ENCODE data around the gene NUDT16L1.

NUDT16L1 gene

DNA sequence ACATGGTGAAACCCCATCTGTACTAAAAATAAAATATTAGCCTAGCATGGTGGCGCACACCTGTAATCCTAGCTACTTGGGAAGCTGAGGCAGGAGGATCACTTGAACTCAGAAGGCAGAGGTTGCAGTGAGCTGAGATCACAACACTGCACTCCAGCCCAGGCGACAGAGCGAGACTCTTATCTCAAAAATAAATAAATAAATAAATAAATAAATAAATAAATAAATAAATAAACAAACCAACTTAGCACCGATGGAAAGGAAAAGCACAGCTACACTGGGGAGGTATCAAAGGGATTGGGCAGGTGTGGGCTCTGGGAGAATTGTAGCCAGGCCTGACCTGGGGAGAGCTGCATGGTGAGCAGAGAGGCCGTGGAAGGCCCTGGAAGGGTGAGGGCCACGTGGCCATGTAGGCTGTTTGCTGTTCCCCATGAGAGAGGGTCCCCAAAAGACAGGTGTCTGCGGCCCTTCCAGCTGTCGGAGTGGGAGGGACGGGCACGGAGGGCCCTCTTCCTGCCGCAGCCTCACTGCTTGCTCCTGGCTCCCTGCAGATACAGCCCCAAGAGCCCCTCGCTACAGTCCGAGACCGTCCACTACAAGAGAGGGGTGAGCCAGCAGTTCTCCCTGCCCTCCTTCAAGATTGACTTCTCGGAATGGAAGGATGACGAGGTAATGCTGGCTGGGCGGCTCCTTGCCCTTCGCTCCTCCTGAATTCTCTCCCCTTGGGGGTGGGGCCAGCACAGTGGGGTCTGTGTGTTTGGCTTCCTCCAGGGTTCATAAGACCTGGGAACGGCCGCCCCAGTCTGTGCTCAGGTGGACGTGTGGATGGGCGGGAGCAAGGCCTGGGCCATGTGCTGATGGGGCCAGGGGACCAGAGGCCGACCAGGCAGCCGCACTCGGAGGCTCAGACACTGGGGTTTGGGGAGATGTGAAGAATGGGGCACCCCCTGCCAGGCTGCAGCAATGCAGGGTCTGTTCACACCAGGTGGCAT is 36.4 kb upstream of the NUDT16L1 start:
- no peak for DNase-seq (ENCODE audit: extremely low read depth, low read depth)
- TF ChIP-seq, protein P1, sequence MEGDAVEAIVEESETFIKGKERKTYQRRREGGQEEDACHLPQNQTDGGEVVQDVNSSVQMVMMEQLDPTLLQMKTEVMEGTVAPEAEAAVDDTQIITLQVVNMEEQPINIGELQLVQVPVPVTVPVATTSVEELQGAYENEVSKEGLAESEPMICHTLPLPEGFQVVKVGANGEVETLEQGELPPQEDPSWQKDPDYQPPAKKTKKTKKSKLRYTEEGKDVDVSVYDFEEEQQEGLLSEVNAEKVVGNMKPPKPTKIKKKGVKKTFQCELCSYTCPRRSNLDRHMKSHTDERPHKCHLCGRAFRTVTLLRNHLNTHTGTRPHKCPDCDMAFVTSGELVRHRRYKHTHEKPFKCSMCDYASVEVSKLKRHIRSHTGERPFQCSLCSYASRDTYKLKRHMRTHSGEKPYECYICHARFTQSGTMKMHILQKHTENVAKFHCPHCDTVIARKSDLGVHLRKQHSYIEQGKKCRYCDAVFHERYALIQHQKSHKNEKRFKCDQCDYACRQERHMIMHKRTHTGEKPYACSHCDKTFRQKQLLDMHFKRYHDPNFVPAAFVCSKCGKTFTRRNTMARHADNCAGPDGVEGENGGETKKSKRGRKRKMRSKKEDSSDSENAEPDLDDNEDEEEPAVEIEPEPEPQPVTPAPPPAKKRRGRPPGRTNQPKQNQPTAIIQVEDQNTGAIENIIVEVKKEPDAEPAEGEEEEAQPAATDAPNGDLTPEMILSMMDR (IDR thresholded peaks at IDR 0.05; ENCODE audit: low read depth, low read length): no peak

DNA sequence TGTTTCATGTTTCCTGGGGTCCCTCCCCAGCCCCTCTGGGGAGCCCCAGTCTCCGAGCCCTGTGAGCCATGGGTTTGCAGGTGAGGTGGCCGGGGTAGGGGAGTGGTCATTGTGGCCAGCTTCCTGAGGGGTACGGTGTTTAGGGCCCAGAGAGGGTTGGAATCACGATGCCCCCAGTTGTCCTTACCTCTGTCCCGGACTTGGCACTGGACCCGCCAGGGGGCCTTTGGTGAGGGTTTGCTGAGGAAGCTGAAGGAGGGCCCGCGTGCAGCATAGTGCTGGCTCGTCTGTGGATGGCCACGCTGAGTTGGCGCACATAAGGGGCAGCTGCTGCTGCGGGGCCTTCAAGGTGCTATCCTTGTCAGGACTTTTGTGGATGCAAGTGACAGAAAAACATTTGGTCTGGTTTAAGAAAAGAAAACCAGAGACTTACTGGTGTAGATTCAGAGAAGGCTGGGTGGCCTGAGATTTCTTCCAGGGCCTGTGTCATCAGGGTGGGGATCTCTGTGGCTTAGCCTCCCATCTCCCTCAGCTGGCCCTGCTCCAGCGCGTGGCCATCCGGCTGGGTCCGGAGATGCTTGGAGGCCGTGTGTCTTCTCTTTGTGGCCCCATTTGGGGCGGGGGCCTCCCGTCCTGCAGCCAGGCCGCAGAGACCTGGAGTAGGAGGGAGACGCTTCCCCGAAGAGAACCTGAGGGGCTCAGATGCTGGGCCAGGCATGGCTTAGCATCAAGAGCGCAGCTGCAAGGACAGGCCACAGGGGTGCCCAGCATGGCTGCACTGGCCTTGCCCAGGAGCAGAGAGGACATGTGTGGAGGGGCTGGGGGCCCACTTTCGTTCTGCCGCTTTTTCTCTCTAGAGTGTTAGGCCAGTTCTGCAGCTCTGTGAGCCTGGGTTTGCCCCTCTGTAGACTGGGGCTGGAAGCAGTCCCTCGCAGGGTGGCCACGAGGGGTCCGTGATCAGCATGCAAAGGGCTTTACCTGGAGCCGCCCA is 33.7 kb upstream of the NUDT16L1 start:
- DNase-seq (ENCODE audit: extremely low read depth, low read depth): no peak
- TF ChIP-seq, protein P1 (IDR thresholded peaks at IDR 0.05; ENCODE audit: low read depth, low read length): no peak

DNA sequence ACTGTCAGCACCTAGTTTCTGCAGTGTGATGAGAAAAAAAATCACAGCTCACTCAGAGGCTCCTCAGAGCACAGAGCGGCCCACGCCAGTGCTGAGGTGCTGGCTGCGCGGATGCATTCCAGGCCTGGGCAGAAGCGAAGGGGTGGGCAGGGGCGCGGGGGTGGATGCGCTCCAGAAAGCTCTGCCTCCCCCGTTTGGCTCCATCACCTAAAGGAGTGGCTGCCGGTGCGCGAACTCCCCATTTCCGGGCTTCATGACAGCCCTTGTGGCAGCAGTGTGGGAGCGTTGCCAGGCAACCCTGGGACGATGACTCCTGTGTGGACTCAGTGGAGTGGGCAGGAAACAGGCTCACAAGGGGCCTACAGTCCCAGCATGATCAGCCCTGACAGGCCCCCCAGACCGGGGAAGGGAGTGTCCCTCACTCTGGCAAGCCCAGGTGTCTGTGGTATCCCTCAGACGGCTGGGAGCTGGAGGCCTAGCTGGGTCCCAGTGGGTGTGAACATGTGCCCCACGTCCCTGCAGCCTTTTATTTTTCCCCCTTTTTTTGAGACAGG is 32.8 kb upstream of the NUDT16L1 start:
- TF ChIP-seq, protein P1 (IDR thresholded peaks at IDR 0.05; ENCODE audit: low read depth, low read length): no peak
- no peak for DNase-seq (ENCODE audit: extremely low read depth, low read depth)

DNA sequence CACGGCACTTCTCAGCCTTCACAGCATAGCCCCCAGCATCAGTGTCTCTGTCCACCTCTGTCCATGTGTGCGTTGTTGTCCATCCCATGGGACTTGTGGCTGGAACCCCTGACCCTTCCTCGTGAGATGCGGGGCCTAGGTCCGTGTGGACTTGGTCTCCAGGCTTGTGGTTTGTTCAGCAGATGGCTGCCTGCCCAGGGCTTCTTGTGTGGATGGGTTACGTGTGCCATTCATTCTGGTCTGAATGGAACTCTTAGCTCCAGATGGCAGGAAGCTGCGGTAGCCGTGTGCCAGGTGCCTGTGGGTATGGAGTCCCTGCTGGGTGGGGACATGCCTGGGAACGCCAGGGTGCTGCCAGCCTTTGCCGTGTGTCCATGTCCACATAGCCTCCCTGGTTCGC is 31.7 kb upstream of the NUDT16L1 start:
- TF ChIP-seq, protein P1 (IDR thresholded peaks at IDR 0.05; ENCODE audit: low read depth, low read length): no peak

DNA sequence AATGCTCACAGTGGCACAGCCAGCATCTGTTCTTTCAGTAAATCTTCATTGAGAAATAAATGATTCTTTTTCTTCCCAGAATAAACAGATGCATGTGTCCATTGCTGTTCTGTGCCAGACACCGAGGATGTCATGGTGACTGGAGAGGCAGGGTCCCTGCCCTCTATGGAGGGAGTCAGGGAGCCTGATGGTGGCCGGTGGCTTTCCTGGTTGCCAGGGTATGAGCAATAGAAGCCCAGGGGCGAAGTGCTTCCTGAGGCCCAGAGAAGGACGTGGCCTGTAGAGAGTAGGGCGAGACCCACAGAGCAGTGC is 29.9 kb upstream of the NUDT16L1 start:
- TF ChIP-seq, protein P1 (IDR thresholded peaks at IDR 0.05; ENCODE audit: low read depth, low read length): no peak
- no peak for DNase-seq (ENCODE audit: extremely low read depth, low read depth)

More for the DNA sequence above, 31.7 kb upstream of the NUDT16L1 start:
- DNase-seq (ENCODE audit: extremely low read depth, low read depth): no peak

DNA sequence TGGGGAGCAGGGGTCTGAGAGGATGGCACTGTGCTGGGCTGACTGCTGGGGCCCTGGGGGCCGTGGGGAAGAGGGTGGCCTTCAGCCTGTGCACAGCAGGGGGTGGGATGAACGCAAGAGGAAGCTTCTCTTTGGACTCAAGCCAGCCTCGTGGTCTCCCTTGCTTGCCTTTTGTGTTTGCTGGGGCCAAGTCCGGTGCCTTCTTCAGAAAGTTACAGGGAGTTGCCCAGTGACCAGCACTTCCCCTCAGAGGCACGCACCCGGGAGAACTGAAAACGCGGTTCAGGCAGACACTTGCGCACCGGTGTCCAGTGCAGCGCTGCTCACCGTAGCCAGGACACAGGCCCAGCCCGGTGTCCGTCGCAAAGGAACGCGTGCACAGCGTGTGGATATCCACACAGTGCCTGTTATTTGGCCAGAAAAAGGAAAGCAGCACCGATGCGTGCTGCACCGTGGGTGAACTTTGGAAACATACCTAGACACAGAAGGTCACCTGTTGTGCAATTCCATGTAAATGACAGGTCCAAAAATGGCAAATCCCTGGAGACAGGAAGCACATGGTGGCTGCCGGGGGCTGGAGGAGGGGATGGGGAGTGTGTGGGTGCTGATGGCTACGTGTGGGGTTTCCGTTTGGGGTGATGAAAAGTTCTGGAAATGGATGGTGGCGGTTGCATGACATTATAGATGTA is 29.4 kb upstream of the NUDT16L1 start:
- no peak for DNase-seq (ENCODE audit: extremely low read depth, low read depth)
- TF ChIP-seq, protein P1 (IDR thresholded peaks at IDR 0.05; ENCODE audit: low read depth, low read length): no peak

Measured in AG09319 (cell line).